Stimulated activated CD8-positive, alpha-beta memory T cell treated with anti-CD3 and anti-CD28 coated beads, Interleukin-4, amount 100 ng/mL, for 1 hour (primary cell): ENCODE results near the gene PTEN.
"Not testable (repeated sequence)": the region's sequence is repeated elsewhere in the genome, so short reads cannot be mapped to it uniquely, and the experiment has no call there.

Experiments
- DNase-seq, 2 donors: peaks; one replicate each; pipeline ENCODE4 v3.0.0-alpha.2; 2020; ENCODE audit warnings: low read depth in 2 of 2, low spot score in 1 of 2

PTEN gene

GRCh38 chr10:87869773-87870551 is 6.5 kb downstream of the PTEN start:
- no peak for DNase-seq

GRCh38 chr10:87872828-87873227 is 9.4 kb downstream of the PTEN start:
- DNase-seq, result no peak

GRCh38 chr10:87873656-87874055 is 10.2 kb downstream of the PTEN start:
- no peak for DNase-seq

- no peak for DNase-seq
Measured at GRCh38 chr10:87875929-87876571, 12.6 kb downstream of the PTEN start.

DNA sequence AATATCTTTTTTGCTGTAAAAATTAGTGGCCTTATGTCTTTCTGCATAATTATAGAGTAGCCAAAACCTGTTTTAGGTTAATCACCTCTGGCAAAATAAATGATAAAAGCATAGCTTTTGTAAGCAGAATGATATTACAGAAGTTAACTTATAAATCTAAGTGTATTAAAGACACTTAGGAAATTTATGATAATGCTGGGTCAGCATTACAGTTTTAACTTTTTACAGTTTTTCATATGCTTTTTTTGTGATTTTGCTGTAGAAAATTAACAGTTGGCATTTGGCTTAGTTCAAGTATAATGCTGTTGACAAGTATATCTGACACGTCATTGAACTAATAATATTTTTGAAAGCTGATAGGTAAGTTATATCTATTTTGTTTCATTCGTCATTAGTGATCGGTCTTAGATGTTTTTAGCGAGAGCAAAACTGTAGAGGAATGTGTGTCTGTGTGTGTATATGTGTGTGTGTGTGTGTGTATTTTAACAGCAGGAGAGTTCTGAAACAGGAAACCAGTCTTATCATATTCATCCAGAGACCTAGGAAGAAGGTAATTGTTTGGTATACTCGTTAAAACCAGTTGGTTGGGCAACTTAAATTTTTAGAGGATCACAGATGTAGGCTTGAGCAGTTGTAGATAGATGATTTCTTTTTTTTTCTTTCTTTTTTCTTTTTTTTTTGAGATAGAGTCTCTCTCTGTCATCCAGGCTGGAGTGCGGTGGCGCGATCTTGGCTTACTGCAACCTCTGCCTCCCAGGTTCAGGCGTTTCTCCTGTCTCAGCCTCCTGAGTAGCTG is 15.4 kb downstream of the PTEN start:
- no peak for DNase-seq

DNA sequence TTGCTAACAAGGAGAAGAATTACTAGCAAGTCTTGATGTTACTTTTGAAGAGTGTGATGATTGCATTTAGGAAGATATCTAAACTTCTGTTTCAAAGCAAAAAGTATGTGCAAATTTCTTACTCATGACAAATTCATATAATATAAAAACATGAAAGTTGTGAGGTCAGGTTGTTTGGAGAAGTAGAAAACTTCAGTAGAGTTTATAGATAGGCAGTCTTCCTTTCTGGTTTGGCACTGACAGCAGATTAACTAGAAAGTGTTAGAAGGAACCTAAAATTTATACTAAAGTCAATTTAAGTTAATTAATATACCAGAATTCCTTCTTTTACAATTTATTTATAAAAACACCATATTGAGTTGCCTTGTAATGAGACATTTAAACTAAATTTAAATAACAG is 16.9 kb downstream of the PTEN start:
- no peak for DNase-seq

DNA sequence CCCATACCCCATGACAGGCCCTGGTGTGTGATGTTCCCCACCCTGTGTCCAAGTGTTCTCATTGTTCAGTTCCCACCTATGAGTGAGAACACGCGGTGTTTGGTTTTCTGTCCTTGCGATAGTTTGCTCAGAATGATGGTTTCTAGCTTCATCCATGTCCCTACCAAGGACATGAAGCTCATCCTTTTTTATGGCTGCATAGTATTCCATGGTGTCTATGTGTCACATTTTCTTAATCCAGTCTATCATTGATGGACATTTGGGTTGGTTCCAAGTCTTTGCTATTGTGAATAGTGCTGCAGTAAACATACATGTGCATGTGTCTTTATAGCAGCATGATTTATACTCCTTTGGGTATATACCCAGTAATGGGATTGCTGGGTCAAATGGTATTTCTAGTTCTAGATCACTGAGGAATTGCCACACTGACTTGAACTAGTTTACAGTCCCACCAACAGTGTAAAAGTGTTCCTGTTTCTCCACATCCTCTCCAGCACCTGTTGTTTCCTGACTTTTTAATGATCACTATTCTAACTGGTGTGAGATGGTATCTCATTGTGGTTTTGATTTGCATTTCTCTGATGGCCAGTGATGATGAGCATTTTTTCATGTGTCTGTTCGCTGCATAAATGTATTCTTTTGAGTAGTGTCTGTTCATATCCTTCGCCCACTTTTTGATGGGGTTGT is 18.1 kb downstream of the PTEN start:
- not testable (repeated sequence) for DNase-seq

DNA sequence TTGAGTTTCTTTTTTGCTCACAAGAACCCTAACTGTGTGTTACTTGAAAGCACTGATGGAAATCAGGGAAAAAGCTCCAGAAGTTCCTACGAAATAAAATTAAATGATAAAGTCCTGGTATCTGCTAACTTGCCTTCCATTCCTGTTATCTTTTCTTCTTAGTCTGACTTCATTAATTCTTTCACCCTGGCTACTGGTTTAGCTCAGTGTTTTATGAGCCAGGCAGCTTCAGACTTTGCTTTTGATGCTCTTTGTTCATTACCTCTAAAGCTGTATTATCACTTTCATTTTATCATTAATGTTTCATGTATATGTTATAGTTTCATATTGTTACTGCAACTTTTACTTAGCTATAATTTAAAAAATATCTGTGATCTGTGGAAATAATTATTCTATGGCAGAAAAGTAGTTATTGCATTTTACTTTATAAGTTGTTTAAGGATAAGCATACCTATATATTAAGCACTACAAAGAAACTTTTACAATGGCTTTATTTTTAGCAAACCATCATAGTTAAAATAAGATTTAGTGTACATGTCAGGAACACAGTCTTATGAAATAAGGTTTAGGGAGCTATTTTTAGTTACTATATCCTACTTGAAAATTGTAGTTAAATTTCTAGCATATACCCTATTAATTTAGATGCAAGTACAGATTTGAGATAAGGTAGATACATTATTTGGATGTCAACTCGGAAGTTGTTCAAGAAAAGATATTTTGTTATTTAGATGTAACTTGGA is 19.3 kb downstream of the PTEN start:
- no peak for DNase-seq

DNA sequence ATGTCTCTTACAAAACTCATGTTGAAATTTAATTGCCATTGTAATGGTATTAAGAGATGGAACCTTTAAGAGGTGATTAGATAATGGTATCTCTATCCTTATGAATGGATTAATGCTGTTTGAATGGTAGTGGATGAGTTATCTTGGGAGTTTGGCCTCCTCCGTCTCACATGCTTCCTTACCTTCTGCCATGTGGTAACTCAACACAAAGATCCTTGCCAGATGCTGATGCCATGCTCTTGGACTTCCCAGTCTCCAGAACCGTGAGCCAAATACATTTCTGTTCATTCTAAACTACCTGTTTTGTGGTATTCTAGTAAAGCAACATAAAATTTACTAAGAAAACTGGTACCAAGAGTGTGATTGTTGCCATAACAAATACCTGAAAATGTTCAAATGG is 23.2 kb downstream of the PTEN start:
- no peak for DNase-seq

- no peak for DNase-seq
Measured at GRCh38 chr10:87887146-87887545, 23.7 kb downstream of the PTEN start.

- DNase-seq, result no peak
Measured at GRCh38 chr10:87887548-87888289, 24.3 kb downstream of the PTEN start.

DNA sequence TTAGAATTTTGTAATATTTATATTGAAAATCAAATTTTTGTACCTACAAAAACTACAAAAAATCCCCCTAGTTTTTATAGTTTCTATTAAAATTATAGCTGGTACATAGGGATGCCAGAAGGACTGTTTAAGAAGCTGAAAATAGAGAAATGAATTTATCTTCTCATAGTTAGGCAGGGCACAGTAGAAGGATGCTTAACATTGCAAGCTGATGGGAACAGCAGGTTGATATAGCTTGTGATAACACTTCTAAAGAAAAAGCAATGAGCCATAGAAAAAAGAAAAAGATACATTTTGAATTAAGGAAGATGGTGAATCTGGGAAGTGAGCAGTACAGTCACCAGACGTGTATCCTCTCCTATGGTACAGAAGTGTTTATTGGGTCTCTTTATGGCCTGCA is 32.0 kb downstream of the PTEN start:
- DNase-seq, result no peak

DNA sequence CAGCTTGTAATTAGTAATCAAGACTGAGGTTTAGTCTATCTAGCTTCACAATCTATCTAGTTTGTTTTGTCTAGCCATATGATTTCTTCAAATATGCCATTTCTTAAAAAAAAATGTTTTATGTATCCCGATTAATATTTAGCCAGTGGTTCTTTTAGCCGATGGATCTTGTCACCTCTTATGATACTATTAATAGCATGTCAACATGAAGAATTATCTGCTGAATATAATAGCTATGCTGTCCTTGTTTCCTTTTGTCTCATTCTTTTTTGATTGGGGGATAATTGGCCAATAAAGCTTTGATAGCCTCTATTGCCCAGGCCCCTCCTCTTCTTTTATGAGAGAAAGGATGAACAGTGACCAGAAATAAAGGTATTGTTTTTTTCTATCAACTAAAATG is 32.8 kb downstream of the PTEN start:
- no peak for DNase-seq

- DNase-seq, result not testable (repeated sequence)
Measured at GRCh38 chr10:87897957-87898356, 34.5 kb downstream of the PTEN start.

DNA sequence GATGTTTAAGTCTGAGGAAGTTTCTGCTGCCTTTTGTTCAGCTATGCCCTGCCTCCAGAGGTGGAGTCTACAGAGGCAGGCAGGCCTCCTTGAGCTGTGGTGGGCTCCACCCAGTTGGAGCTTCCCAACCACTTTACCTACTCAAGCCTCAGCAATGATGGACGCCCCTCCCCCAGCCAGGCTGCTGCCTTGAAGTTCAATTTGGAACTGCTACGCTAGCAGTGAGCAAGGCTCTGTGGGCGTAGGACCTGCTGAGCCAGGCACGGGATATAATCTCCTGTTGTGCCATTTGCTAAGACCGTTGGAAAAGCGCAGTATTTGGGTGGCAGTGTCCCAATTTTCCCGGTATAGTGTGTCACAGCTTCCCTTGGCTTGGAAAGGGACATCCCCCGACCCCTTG is 40.0 kb downstream of the PTEN start:
- not testable (repeated sequence) for DNase-seq

GRCh38 chr10:87913156-87913921 is 49.9 kb downstream of the PTEN start:
- DNase-seq, result no peak

DNA sequence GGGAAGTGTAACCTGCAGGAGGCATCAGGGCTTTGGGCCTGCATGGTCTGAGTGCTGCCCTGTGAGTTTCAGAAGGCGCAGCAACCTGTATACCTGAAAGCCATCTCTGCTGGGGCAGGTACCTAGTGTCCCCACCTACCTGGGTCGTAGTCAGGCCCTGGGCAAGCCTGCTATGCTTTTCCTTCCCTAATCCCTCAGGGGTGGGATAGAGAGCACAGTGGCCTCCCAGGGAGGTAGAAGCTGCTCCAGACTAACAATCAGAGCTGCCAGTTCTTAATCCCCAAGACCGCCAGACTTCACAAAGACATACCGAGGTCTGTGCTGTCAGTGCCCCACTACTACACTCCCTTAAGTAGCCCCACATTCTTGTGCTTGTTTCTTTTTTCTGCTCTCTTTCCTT is 52.0 kb downstream of the PTEN start:
- DNase-seq, result no peak

DNA sequence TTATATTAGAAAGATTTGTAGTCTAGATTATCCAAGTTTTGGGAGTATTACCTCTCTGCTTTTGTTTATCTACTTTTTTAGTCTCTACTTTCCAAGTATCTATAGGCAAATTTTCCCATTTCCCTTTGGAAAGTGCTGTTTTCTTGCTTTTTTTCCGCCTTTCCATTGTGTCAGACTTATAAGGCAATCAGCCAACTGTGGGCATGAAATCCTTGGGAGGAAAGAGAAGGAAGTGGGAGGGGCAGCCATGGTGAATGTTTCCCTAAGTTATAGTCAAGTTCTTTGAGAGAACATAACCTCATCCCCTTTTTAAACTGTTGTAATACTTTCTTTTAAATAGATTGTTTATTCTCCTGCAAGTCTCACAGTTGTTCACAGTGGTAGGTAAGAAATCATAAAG is 52.6 kb downstream of the PTEN start:
- no peak for DNase-seq

DNA sequence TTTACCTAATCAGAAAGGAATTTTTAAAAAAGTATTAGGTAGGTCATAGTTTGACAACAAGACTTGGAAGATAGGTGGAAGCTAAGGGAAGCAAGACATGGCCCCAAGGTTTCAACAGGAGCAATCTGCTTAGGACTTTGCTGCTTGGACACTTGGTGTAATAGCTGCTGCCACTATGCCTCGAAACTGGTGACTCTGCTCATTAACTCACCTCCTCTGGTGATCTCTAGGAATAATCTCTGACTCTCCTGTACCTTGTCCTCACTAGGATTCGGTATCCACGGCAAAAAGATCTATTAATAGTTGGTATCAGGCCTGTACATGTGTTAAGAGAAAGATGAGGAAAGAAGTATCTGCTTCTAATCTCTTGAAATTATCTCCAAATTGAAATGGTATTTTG is 53.1 kb downstream of the PTEN start:
- DNase-seq, result no peak
